EL (cell line): Measurements from ENCODE around the gene ABI2.
"Not testable (repeated sequence)": the region's sequence is repeated elsewhere in the genome, so short reads cannot be mapped to it uniquely, and the experiment has no call there.

ENCODE experiments used
- DNase-seq: peaks from one replicate; pipeline ENCODE4 v3.0.0-alpha.2; 2016

Gene ABI2

GRCh38 chr2:203327901-203328759 is at the start of gene ABI2:
Gene ABI2 (plus strand): TSS chr2:203328394. CDS start chr2:203328515, 121 bp downstream.
- DNase-seq, result peak; percentile 85

GRCh38 chr2:203279288-203279687 is 48.9 kb upstream of the ABI2 start:
- no peak for DNase-seq

- peak; percentile 57 for DNase-seq
These were observed 47.6 kb upstream of the ABI2 start for GRCh38 chr2:203280428-203281064.

- no peak for DNase-seq
These were observed 46.1 kb upstream of the ABI2 start for GRCh38 chr2:203282101-203282500.

- DNase-seq, result no peak
These were observed 41.7 kb upstream of the ABI2 start for GRCh38 chr2:203286532-203286931.

- DNase-seq, result no peak
These were observed 26.5 kb upstream of the ABI2 start for GRCh38 chr2:203301667-203302066.

- DNase-seq, result not testable (repeated sequence)
These were observed 25.6 kb upstream of the ABI2 start for GRCh38 chr2:203302586-203302985.

- no peak for DNase-seq
These were observed 17.3 kb upstream of the ABI2 start for GRCh38 chr2:203310688-203311436.

GRCh38 chr2:203326356-203326755 is 1.8 kb upstream of the ABI2 start:
- no peak for DNase-seq

GRCh38 chr2:203327582-203327900 is 653 bp upstream of the ABI2 start:
- no peak for DNase-seq

GRCh38 chr2:203328760-203329540 is 756 bp downstream of the ABI2 start:
- peak; percentile 63 for DNase-seq

- DNase-seq, result peak; percentile 54
These were observed 2.2 kb downstream of the ABI2 start for GRCh38 chr2:203330434-203330833.

- DNase-seq, result no peak
These were observed 10.1 kb downstream of the ABI2 start for GRCh38 chr2:203338322-203338721.

GRCh38 chr2:203340791-203341487 is 12.7 kb downstream of the ABI2 start:
- DNase-seq, result peak; percentile 89

GRCh38 chr2:203341741-203342310 is 13.6 kb downstream of the ABI2 start:
- DNase-seq, result peak; percentile 13

- DNase-seq, result not testable (repeated sequence)
These were observed 14.2 kb downstream of the ABI2 start for GRCh38 chr2:203342374-203342773.

- no peak for DNase-seq
These were observed 16.5 kb downstream of the ABI2 start for GRCh38 chr2:203344667-203345066.

GRCh38 chr2:203346612-203347011 is 18.4 kb downstream of the ABI2 start:
- no peak for DNase-seq

- no peak for DNase-seq
These were observed 19.2 kb downstream of the ABI2 start for GRCh38 chr2:203347375-203347774.

GRCh38 chr2:203352604-203353255 is 24.5 kb downstream of the ABI2 start:
- no peak for DNase-seq

GRCh38 chr2:203354966-203355365 is 26.8 kb downstream of the ABI2 start:
- DNase-seq, result no peak
